ENCODE measurements around the gene ANKS1A.

The ANKS1A gene

DNA sequence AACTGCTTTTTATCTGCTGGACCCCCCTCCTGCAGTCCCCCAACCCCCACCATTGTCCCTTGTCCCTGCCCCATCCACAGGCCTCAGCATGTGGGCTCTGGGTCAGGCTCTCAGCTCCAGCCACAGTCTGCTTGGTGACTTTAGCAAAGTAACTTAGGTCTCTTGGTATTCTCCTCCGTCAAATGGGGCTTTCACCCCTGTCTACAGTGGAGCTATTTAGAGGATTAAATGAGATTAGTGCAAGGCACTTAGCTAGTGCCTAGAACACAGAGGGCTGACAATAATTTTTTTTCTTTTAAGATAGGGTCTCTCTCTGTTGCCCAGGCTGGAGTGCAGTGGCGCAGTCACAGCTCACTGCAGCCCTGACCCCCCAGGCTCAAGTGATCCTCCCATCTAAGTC lies 180.2 kb downstream of the ANKS1A start:
- DNase-seq (ENCODE audit: low read depth): no peak

DNA sequence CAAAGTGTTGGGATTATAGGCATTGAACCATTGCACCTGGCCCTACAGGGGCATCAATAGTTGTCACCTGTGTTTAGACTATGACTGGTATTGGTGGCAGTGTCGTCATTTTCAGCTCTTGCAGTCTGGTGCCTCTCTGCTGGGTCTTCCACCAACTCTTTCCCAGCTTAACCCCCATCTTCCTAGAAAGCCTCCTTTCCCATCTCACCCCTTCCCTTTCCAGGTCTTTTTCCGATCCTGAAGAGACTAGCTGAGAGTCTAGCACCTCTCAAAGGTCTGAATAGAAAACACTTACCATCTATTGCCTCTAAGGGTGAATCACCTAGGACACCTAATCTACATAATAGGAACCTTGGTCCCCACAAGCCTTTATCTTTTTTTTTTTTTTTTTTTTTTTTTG lies 181.1 kb downstream of the ANKS1A start:
- no peak for DNase-seq (ENCODE audit: low read depth)

DNA sequence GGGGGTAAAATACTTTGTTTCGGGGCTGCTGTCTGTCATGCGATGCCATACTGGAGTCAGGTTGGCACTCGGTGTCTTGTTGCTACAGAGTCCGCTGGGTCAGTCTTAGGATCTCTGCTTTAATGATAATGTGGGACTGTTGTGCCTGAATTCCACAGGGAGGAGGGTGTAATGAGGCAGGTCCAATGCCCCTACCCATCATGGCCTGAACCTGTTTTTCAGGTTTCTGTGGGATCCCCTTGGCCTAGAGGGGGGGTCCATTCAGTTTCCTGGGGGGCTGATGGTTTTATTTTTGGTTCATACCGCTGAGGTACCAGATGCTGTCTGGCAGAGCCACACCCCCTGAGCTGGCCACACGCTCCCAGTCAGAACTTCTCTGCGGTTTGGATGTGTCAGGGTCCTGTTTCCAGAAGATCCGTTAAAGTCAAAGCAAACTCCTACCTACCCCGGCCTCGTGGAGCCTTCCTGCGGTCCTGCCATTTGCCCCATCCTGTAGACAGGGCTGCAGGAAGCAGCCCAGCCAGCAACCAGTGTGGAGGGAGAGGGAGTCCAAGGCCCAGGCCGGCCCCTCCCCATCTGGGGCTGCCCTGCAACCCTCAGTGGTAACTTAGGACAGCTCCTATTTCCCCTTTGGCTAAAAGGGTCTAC lies 182.4 kb downstream of the ANKS1A start:
- DNase-seq (ENCODE audit: low read depth): no peak

DNA sequence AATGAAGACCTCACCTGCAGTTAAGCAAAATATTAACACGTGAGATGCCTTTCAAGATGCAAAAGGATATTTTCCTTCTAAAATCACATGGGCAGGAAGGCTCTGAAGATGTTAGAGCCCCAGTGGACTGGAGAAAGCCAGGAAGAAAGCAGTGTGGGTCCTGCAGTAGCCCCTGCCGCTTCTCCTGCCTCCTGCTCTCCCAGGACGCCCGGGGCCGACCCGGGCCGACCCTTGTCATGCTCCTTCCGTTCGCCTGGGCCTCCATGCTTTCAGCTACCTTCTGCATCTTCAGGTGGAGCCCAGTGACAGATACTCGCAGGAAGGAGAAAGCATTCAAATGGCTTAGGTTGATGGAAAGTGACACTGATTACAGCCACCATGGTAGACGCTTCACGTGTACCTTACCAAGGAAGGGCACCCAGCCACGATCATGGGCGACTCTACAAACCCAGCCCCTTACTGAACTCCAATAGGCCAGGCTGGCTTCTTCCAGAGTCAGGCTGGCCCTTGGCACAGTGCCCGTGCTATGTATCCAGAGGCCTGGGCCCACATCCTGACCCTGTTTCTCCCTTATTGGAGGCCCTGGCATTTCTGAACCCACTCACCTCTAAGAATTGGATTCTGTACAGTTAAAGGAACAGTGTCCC lies 183.1 kb downstream of the ANKS1A start:
- DNase-seq (ENCODE audit: low read depth): no peak

DNA sequence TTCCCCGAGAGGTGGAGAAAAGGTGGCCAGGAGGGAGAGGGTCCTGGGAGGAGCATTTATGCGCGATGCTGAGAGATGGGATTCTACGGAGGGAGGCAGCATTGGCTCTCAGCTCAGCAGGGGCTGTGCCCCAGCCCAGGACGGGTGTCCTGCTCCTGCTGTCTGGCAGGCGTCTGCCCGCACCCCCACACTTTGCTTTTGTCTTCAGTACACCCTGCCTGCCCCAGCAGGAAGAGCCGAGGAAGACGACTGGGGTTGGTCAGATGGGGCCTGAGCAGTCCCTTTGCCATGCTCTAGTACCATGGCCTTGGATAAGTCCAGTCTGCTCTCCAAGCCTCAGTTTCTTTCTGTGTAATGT lies 183.6 kb downstream of the ANKS1A start:
- DNase-seq (ENCODE audit: low read depth): no peak

DNA sequence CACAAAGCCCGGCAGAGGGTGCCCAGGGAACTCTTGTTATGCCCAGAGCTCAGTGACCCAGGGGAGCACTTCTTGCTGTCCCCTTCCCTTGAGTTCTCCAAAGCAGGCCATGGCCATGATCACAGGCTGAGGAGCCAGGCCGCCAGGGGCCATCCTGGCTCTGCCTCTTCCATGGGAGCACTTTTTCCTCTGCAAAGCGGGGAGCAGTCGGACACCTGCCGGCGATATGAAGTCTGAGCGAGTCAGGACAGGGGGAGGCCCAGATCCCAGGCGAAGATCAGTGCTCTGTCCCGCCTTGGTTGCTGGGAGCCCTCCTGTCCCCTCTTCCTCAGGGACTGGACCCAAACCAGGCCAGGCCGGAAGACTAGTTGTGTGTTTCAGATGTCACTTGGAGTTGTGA lies 184.2 kb downstream of the ANKS1A start:
- no peak for DNase-seq (ENCODE audit: low read depth)

DNA sequence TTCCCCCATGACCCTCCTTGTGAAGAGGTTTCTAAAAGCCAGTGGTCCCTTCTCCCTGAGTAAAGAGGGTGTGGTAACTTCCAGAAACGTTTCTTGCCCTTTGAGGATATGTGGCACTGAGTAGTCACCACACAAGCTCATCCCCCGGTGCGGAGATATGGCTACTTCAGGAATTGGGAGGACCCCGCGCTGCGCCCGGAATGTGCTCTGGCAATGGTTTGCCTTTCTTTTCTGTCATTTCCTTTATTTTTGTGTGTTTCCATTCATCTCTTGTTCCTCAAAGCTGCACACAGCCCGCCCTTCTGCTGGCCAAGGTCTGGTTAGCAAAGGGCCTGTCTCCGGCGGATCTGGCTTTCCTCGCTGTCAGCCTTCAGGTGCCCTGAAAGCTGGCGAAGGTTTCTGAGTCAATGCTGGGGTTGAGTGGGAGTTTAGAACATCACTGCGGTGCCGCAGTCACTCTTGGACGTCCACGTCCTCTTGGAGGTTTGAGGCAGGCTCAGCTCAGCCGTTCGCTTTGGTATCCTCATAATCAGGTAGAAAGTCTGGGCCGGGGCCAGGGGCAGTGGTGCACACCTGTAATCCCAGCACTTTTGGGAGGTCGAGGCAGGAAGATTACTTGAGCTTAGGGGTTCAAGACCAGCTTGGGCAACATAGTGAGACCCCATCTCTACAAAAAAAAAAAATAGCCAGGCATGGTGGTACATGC lies 184.9 kb downstream of the ANKS1A start:
- DNase-seq (ENCODE audit: low read depth): no peak

DNA sequence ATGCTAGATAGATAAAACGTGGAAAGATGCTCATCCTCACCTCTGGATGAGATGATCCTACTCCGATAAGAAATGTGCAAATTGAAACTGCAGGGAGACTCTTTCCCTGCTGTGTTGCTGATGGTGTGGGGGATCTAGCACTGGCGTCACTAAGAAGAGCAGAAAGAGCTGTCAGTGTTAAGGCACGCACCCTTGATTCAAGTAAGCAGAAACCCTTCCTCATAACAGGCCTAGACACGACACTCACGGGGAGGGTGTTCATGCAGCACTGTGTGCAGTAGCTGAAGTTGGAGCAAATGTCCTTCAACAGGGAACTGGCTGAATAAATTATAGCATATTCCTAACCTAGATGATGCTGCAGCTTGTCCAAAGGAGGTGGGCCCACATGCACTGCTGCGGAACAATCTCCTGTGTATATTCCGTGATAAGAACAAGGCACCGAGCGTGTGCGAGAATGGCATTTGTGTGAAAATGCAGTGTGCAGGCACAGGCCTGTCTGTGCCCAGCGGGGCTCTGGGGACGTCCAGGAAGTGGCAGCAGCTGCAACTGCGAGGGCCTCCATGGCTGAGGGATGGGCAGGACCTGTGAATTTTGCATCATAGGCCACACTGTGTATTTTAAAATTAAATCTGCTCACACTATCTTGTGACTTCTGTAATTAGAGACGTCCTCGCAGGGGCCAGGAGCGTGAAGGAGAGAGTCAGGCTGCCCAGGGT lies 188.1 kb downstream of the ANKS1A start:
- no peak for DNase-seq (ENCODE audit: low read depth)

DNA sequence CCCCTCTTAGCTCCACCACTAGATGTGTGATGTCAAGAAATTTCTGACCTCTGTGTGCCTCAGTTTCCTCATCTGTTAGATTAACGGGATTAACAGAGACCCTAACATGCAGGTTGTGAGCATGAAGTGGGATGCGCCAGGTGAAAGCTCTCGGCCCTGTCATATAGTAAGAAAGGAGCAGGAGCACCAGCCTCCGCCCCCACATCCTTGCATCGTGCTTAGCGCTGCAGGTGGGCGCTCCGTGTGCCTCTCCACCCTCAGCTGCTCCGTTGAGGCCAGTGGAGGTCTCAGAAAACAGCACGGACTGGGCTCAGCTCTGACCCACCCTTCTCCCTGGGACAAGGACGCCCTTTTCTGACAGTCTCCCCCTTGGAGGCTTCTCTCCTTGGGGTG lies 188.7 kb downstream of the ANKS1A start:
- no peak for DNase-seq (ENCODE audit: low read depth)

DNA sequence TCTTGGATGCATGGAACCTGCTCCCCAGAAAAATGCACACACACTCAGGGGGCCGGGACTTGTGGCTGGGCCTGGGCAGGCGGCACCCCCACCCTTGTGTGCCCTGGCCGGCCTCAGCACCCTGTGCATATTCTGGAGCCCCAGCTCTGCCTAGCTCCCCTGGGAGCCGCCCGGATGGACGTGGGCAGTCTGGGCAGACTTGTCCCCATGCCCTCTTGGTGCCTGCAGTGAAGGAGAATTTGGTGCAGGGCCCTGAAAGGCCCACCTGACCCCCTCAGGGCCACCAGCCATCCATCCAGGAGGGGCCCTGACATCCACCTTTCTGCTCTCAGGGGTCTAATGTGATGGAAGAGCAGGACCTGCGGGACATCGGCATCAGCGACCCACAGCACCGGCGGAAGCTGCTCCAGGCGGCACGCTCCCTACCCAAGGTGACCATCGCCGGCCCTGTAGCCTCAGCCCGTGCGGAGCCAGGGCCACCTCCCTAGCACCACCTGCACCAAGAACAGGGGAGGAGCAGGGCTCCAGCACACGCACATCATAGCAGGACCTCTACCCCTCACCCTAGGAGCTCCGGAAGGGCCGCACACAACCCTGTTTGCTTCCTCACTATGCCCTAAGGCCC lies 189.3 kb downstream of the ANKS1A start:
- no peak for DNase-seq (ENCODE audit: low read depth)

DNA sequence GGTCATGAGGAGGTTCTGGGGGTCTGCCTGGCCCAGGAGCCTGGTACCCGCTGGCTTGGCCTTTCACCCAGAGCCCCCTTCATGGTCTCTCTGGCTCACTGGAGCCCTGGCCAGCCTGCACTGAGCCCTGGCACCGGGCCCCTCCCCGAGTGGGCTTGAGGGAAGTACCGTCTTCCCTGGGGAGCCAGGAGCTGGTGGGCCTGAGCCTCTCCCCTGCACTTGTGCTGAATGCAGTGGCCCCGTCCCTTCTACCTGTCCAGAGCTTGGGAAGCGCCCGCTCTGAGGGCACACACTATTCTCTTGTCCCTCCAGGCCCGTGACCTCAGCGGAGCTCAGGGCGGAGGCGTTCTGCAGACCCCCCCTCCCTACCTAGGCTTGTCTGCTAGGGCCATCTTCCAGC lies 189.8 kb downstream of the ANKS1A start:
- DNase-seq (ENCODE audit: low read depth): no peak

DNA sequence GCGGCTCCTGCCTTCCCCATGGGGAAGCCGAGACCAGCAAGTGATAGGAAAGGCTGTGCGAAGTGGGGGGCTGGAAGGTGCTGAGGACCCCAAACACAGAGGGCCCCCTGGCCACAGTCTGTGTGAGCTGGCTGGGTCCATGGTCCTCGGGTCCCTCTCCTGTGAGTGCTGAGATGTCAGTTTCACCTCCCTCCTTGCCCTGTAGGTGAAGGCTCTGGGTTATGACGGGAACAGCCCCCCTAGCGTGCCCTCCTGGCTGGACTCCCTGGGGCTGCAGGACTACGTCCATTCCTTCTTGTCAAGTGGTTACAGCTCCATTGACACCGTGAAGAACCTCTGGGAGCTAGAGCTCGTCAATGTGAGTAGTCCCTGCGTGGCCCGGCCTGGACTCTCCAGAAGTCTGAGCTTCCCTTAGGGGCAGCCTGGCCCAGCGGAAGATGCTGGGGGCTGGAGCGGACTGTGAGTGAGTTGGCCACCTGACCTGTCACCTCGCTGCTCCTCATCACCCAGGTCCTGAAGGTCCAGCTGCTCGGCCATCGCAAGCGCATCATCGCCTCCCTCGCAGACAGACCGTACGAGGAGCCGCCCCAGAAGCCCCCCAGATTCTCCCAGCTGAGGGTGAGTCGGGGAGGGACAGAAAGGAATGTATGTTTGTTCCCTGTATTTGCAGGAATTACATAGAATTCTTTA lies 190.4 kb downstream of the ANKS1A start:
- no peak for DNase-seq (ENCODE audit: low read depth)

DNA sequence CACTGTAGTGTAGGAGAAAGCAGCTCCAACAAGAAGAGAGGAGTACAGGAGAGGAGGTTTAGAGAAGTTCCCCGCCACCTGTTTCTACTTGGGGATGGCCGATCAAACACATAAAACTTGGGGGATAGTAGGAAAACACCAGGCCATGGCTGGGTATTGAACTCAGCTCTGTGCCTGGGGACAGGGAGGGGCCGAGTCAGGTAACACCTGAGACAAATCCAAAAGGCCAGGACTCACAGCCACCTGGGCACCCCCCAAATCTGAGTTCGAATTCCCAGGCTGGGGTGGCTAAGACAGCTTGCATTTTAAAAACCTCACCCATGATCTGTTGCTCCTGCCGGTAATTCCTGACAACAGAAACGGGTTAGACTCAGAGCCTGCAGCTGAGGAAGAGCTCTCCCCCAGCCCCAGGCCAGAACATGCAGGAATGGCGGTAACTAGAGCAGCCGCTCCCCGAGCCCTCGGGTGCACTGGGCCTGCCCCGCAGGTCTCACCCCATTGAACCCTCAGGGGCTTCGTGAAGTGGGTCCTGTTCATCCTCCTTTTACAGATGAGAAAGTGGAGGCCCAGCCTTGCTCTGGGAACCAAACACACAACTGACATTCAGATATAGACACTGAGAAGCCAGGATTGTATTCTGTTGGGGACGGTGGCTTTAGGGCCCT lies 191.1 kb downstream of the ANKS1A start:
- DNase-seq (ENCODE audit: low read depth): no peak

DNA sequence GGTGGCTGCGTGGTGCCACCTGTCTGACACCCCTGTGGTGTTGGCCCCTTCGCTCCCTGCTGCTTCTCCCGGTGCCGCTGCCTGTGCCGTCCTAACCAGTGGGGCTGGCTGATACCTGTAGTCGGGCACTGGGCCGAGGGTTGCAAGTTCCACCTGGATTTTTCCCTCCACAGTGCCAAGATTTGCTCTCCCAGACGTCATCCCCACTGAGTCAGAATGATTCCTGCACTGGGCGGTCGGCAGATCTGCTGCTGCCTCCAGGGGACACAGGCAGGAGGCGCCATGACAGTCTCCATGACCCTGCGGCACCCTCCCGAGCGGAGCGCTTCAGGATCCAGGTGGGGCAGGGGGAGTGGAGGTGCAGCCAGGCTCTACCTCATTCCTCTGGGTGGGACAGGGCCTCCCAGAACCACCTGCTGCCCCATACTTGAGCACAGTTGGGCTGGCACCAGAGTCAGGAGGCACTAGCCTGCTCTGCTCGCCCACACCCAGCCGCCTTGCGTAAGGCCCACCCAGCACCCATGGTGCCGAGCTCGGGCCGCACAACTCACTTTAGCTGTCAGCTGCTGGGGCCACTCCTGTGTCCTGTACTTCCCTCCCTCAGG lies 191.9 kb downstream of the ANKS1A start:
- no peak for DNase-seq (ENCODE audit: low read depth)

DNA sequence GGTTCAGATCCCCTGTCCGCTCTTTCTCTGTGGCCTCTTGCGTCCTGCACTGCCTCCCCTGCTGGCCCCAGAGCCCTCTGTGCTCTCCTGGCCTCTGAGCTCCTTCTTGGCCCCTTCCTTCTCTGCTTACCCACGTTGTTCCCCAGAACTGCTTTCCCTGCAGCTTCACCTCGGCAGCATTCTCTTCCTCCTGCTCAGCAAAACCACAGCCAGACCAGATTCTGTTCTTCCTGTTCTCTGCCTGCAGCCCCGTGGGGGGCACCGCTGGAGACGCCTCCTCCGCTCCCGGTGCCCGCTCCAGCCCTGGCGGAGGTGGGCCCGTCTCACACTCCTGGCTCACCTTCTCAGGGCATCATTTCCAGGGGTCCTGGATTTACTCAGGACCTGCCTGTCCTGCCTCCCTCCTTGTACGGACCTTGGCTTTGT lies 192.4 kb downstream of the ANKS1A start:
- no peak for DNase-seq (ENCODE audit: low read depth)

DNA sequence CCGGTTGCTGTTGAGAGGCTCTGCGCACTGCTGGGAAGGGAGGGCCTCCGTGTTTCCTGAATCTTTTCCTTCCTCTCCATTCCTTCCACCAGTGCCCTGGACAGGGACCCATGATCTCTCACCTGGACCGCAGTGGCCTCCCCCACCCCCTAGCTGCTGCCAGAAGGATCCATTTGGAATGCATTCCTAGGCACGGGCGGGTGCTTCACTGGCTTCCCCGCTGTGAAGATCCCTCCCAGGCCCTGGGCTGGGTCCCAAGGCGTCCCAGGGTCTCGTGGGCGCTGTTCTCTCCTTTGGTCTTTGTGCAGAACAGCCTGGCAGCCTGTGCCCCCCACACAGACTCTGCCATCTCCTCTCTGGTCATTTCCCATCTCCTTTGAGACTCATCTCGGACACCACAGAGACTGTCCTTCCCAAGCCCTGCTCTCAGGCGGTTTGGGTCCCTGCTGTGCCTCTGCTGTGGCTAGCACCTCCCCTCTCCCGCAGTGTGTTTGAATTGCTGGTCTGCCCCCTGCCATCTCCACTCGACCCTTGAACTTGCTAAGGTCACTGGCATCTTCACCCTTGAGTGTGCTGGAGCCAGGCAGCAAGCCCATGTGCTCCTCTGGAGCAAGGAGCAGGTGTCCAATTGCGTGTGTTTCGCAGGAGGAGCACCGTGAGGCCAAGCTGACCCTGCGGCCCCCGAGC lies 193.1 kb downstream of the ANKS1A start:
- no peak for DNase-seq (ENCODE audit: low read depth)

DNA sequence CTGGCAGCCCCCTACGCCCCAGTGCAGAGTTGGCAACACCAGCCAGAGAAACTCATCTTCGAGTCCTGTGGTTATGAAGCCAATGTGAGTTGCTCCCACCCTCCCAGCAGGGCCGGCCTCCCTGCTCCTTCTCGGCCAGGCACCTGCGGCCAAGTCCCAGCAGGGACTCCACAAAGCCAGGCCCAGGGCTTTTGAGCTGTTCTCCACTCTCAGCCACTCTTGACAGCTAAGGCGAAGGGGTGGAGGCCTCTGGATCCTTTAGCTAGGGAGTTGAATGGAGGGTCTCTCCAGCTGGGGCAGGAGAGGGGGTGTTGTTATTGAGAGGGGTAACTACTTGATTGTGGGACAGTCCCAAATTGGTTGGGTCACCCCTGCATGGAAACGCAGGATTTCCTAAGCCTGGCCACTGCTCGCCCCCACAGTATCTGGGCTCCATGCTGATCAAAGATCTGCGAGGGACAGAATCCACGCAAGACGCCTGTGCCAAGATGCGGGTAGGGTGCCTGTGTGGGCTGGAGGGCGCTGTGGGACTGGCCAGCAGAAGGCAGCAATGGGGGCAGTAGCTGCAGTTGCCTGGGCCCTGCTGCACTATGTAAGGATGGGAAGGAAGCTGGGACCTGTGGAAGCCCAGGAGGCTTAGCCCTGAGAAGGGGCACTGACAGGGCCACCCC lies 193.8 kb downstream of the ANKS1A start:
- no peak for DNase-seq (ENCODE audit: low read depth)

DNA sequence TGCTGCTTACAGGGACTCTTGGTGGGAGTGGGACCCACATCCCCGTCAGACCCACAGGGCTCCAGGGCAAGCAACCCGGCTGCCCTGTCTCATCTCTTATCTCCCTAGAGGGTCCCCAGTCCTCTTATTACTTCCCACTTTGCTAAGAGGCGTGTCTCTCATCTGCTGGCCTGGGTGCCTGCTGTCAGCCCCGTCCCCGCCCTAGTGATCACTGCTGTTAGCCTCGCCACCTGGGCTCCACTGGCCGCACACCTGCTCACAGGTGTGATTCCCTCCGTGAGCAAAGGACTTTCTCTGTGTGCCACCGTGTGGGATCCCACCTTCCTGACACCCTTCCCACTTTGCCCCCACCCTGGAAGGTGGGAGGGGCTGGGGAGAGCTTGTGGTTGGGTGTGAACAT lies 194.5 kb downstream of the ANKS1A start:
- no peak for DNase-seq (ENCODE audit: low read depth)

DNA sequence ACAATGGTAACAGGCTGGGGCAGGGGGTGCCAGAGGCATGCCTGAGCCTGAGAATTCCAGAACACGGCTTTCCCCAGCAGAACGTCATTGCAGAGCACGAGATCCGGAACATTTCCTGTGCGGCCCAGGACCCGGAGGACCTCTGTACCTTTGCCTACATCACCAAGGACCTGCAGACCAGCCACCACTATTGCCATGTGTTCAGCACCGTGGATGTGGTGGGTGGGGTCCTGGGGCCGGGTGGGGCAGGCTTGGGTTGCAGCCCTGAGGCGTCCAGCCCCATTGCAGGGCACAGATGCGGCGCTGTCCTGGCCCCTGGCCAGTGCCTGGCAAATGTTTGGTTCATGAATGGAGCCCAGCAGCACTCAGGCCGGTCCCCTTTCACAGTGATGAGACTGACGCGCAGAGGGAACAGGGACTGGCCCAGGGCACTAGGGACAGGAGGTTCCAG lies 195.0 kb downstream of the ANKS1A start:
- DNase-seq (ENCODE audit: low read depth): no peak

All from HS-5 (cell line).